Ectodermal cell (in vitro differentiated cells): Measurements from ENCODE around the gene TMEM205.
"Not testable (repeated sequence)": the region's sequence is repeated elsewhere in the genome, so short reads cannot be mapped to it uniquely, and the experiment has no call there.

Experiments used
- H3K27ac ChIP-seq: 2 replicates; pipeline ENCODE4 v1.7.0; 2013; ENCODE audit warnings: mild to moderate bottlenecking, low read depth, low read length; ENCODE audit not compliant: insufficient read depth, poor library complexity, severe bottlenecking
- H3K27me3 ChIP-seq: 2 replicates; pipeline ENCODE4 v1.7.0; 2013; ENCODE audit warnings: mild to moderate bottlenecking, low read length; ENCODE audit not compliant: insufficient read depth, control insufficient read depth, poor library complexity, severe bottlenecking
- H3K36me3 ChIP-seq: one replicate; pipeline ENCODE4 v1.7.0; 2013; ENCODE audit warnings: low read length; ENCODE audit not compliant: control insufficient read depth, insufficient read depth
- H3K4me1 ChIP-seq: one replicate; pipeline ENCODE4 v1.7.0; 2013; ENCODE audit warnings: low read length; ENCODE audit not compliant: control insufficient read depth, insufficient read depth
- H3K4me3 ChIP-seq: 2 replicates; pipeline ENCODE4 v1.7.0; 2013; ENCODE audit warnings: low read depth, low read length, control low read depth; ENCODE audit not compliant: insufficient read depth
- H3K9me3 ChIP-seq: 2 replicates; pipeline ENCODE4 v1.7.0; 2013; ENCODE audit warnings: mild to moderate bottlenecking, low read length, moderate library complexity; ENCODE audit not compliant: control insufficient read depth
- WGBS, 2 experiments: methylation state at CpG; one replicate each; pipeline ENCODE4 v1.1.7; 2013; ENCODE audit warnings: missing lambda C conversion rate in 2 of 2; 5-methylcytosine and 5-hydroxymethylcytosine counted together

Gene TMEM205

GRCh38 chr19:11339254-11340098 lies 6.6 kb downstream of the TMEM205 start, which contains the start of gene RAB3D:
RAB3D (minus strand) TSS chr19:11339657; CDS start chr19:11337399, 2,258 bp downstream.
- H3K4me1 ChIP-seq, result no peaks in the 10 kb centered on the region
- H3K36me3 ChIP-seq, result peaks cover 2% of the 10 kb centered on the region
- peaks cover 11% of the 10 kb centered on the region for H3K27me3 ChIP-seq
- H3K27ac ChIP-seq, result no peak within 1 kb of the TSS
- peak within 1 kb of the TSS; percentile 57 for H3K4me3 ChIP-seq
- H3K9me3 ChIP-seq, result no peaks in the 10 kb centered on the region
- WGBS, 2 experiments, result 11 to 12% methylated on average over 53 of the region's 53 CpGs

- H3K4me1 ChIP-seq, result no peaks in the 10 kb centered on the region
These were observed 7.4 kb downstream of the TMEM205 start for GRCh38 chr19:11338569-11339253.

GRCh38 chr19:11338121-11338520 lies 7.9 kb downstream of the TMEM205 start:
- H3K27ac ChIP-seq, result no peak overlapping the region
- no peak overlapping the region for H3K4me3 ChIP-seq
- peaks cover 2% of the 10 kb centered on the region for H3K36me3 ChIP-seq
- H3K27me3 ChIP-seq, result peaks cover 11% of the 10 kb centered on the region
- H3K4me1 ChIP-seq, result no peaks in the 10 kb centered on the region
- no peaks in the 10 kb centered on the region for H3K9me3 ChIP-seq
- WGBS, 2 experiments, result 91 to 94% methylated on average over 7 of the region's 7 CpGs

More at GRCh38 chr19:11338569-11339253, 7.4 kb downstream of the TMEM205 start:
- Histone ChIP-seq H3K4me3 (peak overlapping the region; percentile 57), H3K36me3 (peaks cover 2% of the 10 kb centered on the region), H3K27ac (no peak overlapping the region), H3K9me3 (no peaks in the 10 kb centered on the region), H3K27me3 (peaks cover 11% of the 10 kb centered on the region)
- 44 to 45% methylated on average over 21 of the region's 21 CpGs for WGBS, 2 experiments

GRCh38 chr19:11337080-11337479 lies 9.0 kb downstream of the TMEM205 start:
- 95% methylated on average over 14 of the region's 14 CpGs for WGBS, 2 experiments

GRCh38 chr19:11335449-11336146 lies 10.5 kb downstream of the TMEM205 start:
- 94 to 95% methylated on average over 17 of the region's 17 CpGs for WGBS, 2 experiments
- no peak overlapping the region for H3K27ac ChIP-seq
- H3K9me3 ChIP-seq, result no peaks in the 10 kb centered on the region

More at GRCh38 chr19:11337080-11337479, 9.0 kb downstream of the TMEM205 start:
- peaks cover 11% of the 10 kb centered on the region for H3K27me3 ChIP-seq
- H3K27ac ChIP-seq, result no peak overlapping the region
- peaks cover 2% of the 10 kb centered on the region for H3K36me3 ChIP-seq
- H3K4me3 ChIP-seq, result no peak overlapping the region
- H3K9me3 ChIP-seq, result no peaks in the 10 kb centered on the region
- H3K4me1 ChIP-seq, result no peaks in the 10 kb centered on the region

GRCh38 chr19:11333838-11334237 lies 12.2 kb downstream of the TMEM205 start:
- H3K36me3 ChIP-seq, result not testable (repeated sequence)
- 92 to 94% methylated on average over 9 of the region's 9 CpGs for WGBS, 2 experiments

More at GRCh38 chr19:11335449-11336146, 10.5 kb downstream of the TMEM205 start:
- Histone ChIP-seq H3K36me3 (no peaks in the 10 kb centered on the region), H3K4me3 (no peak overlapping the region), H3K27me3 (peaks cover 11% of the 10 kb centered on the region), H3K4me1 (no peaks in the 10 kb centered on the region)

GRCh38 chr19:11332822-11333221 lies 13.2 kb downstream of the TMEM205 start:
- Histone ChIP-seq H3K4me1 (no peaks in the 10 kb centered on the region), H3K4me3 (no peak overlapping the region), H3K27ac (no peak overlapping the region), H3K27me3 (no peaks in the 10 kb centered on the region), H3K36me3 (no peaks in the 10 kb centered on the region), H3K9me3 (no peaks in the 10 kb centered on the region)
- WGBS, 2 experiments, result 95% methylated on average over 5 of the region's 5 CpGs

More at GRCh38 chr19:11333838-11334237, 12.2 kb downstream of the TMEM205 start:
- not testable (repeated sequence) for H3K9me3 ChIP-seq, H3K27ac ChIP-seq, H3K27me3 ChIP-seq, H3K4me1 ChIP-seq, H3K4me3 ChIP-seq

GRCh38 chr19:11331502-11331901 lies 14.6 kb downstream of the TMEM205 start:
- Histone ChIP-seq H3K27me3 (no peaks in the 10 kb centered on the region), H3K9me3 (no peaks in the 10 kb centered on the region), H3K36me3 (no peaks in the 10 kb centered on the region), H3K4me3 (no peak overlapping the region), H3K27ac (no peak overlapping the region), H3K4me1 (no peaks in the 10 kb centered on the region)
- 92% methylated on average over 4 of the region's 4 CpGs for WGBS, 2 experiments

- Histone ChIP-seq H3K36me3 (no peaks in the 10 kb centered on the region), H3K27ac (no peak overlapping the region), H3K4me3 (no peak overlapping the region), H3K27me3 (no peaks in the 10 kb centered on the region), H3K9me3 (no peaks in the 10 kb centered on the region), H3K4me1 (no peaks in the 10 kb centered on the region)
- 88% methylated on average over 4 of the region's 4 CpGs for WGBS, 2 experiments
These were observed 15.9 kb downstream of the TMEM205 start for GRCh38 chr19:11330127-11330526.

- Histone ChIP-seq H3K4me1 (no peaks in the 10 kb centered on the region), H3K27ac (no peak overlapping the region), H3K4me3 (no peak overlapping the region), H3K9me3 (no peaks in the 10 kb centered on the region), H3K27me3 (no peaks in the 10 kb centered on the region), H3K36me3 (no peaks in the 10 kb centered on the region)
- 94% methylated on average over 7 of the region's 7 CpGs for WGBS, 2 experiments
These were observed 20.5 kb downstream of the TMEM205 start for GRCh38 chr19:11325544-11325943.
